HepG2 (cell line): ENCODE measurements around the gene ANKFY1. TPM values are rescaled to one million over a fixed set of nuclear protein-coding genes. Genes with fewer than 3 reads are reported as not detected.

ENCODE experiments used
- ATAC-seq: fragments of 200-7000 bp; cut with Tn5 transposase; 3 replicates; pipeline ENCODE4 v1.9.1; 2020; ENCODE audit warnings: mild to moderate bottlenecking, moderate library complexity
- BruUV-seq: library from RNA; stranded (reverse); fragments of 400-500 nt; replicated peaks from 2 replicates; lab custom pipeline; 2021; lab: Mats Ljungman, UMichigan
- CTCF ChIA-PET: fragments of 300-600 bp; formaldehyde crosslinking; extraction: SDS; loops from one replicate; lab custom pipeline; 2021; ENCODE audit warnings: low total read pairs, inconsistent platforms, low intra/inter-chr PET ratio; lab: Yijun Ruan, JAX
- POLR2A ChIA-PET: fragments of 350-600 bp; sonication (Branson Sonifier 250); formaldehyde crosslinking; loops from one replicate; lab custom pipeline; 2020; ENCODE audit warnings: antibody characterized with exemption, inconsistent platforms; lab: Yijun Ruan, JAX
- DNase-seq: peaks from one replicate; pipeline ENCODE4 v3.0.0-alpha.2; 2015; ENCODE audit warnings: low spot score
- FAIRE-seq: peaks from 3 replicates; lab custom pipeline; 2011; peaks lifted over from hg19 to GRCh38; lab: Jason Lieb, UNC
- H2AFZ ChIP-seq: one replicate; pipeline ENCODE4 v1.6.1; 2011; ENCODE audit warnings: low read length, inconsistent platforms
- H3K27ac ChIP-seq: fragments of 300-600 bp; 3 replicates; pipeline ENCODE4 v1.8.0; 2011; ENCODE audit warnings: mixed run types, mild to moderate bottlenecking, mixed read lengths, low read length, inconsistent platforms; ENCODE audit not compliant: insufficient read depth; ENCODE audit errors: extremely low read length
- H3K27me3 ChIP-seq, 2 experiments: fragments of 200-600 bp in 1 of 2; 2 replicates in 1 of 2; 3 replicates in 1 of 2; pipeline versions ENCODE4 v1.6.0 to v1.8.0; 2011; ENCODE audit warnings: low read length in 2 of 2, mild to moderate bottlenecking in 2 of 2, moderate library complexity in 2 of 2, inconsistent platforms in 1 of 2; ENCODE audit not compliant: insufficient read depth in 2 of 2, control insufficient read depth in 1 of 2
- H3K36me3 ChIP-seq, 2 experiments: fragments of 200-600 bp in 1 of 2; replicated peaks in 1 of 2; 2 replicates in 1 of 2; 3 replicates in 1 of 2; pipeline versions ENCODE4 v1.5.1 to v1.8.0; 2011; ENCODE audit warnings: low read length in 2 of 2, inconsistent platforms in 1 of 2; ENCODE audit not compliant: insufficient read depth in 2 of 2, control insufficient read depth in 1 of 2
- H3K4me1 ChIP-seq: 2 replicates; pipeline ENCODE4 v1.5.1; 2012; ENCODE audit warnings: low read length, inconsistent platforms; ENCODE audit not compliant: insufficient read depth
- H3K4me2 ChIP-seq: 2 replicates; pipeline ENCODE4 v1.6.0; 2011; ENCODE audit warnings: low read depth, low read length, inconsistent platforms
- H3K4me3 ChIP-seq, 3 experiments: fragments of 200-600 bp in 1 of 3; sonication (generic), shearing (Covaris generic) in 1 of 3; replicated peaks in 1 of 3; 2 replicates each; pipeline ENCODE4 v1.5.1; 2011 to 2016; ENCODE audit warnings: low read length in 3 of 3, inconsistent platforms in 2 of 3, low read depth in 2 of 3, mild to moderate bottlenecking in 2 of 3, control low read depth in 1 of 3, mixed read lengths in 1 of 3; ENCODE audit not compliant: insufficient read depth in 1 of 3
- H3K79me2 ChIP-seq: one replicate; pipeline ENCODE4 v1.6.1; 2011; ENCODE audit warnings: low read length, inconsistent platforms; ENCODE audit not compliant: insufficient read depth
- H3K9ac ChIP-seq: 2 replicates; pipeline ENCODE4 v1.6.0; 2011; ENCODE audit warnings: mild to moderate bottlenecking, low read depth, low read length, inconsistent platforms; ENCODE audit not compliant: insufficient read depth
- H3K9me3 ChIP-seq: 2 replicates; pipeline ENCODE4 v1.5.1; 2012; ENCODE audit warnings: mild to moderate bottlenecking, low read length
- H4K20me1 ChIP-seq: 2 replicates; pipeline ENCODE4 v1.6.0; 2011; ENCODE audit warnings: inconsistent platforms, mild to moderate bottlenecking, low read length, moderate library complexity; ENCODE audit not compliant: insufficient read depth
- BRD4 ChIP-seq: sonication (generic); formaldehyde crosslinking; IDR thresholded peaks from 2 replicates; pipeline ENCODE4 v1.4.0; 2020; ENCODE audit warnings: missing genetic modification reagents
- HIC2 ChIP-seq: sonication (generic); formaldehyde crosslinking; IDR thresholded peaks from 2 replicates; pipeline ENCODE4 v1.9.0; 2022; ENCODE audit warnings: low read depth, missing genetic modification reagents
- HNRNPLL ChIP-seq: fragments of 200-400 bp; formaldehyde crosslinking; IDR thresholded peaks from 2 replicates; pipeline ENCODE4 v1.6.1; 2017; ENCODE audit warnings: mild to moderate bottlenecking, low read depth, low read length; ENCODE audit not compliant: poor library complexity, severe bottlenecking
- NFKB2 ChIP-seq: sonication (generic); formaldehyde crosslinking; IDR thresholded peaks from 2 replicates; pipeline ENCODE4 v1.4.0; 2020; ENCODE audit warnings: missing genetic modification reagents, borderline replicate concordance
- THYN1 ChIP-seq: sonication (generic); formaldehyde crosslinking; IDR thresholded peaks from 2 replicates; pipeline ENCODE4 v1.8.1; 2023; ENCODE audit warnings: low read depth, mild to moderate bottlenecking, moderate library complexity, missing genetic modification reagents, borderline replicate concordance
- ZFX ChIP-seq: sonication (generic); formaldehyde crosslinking; IDR thresholded peaks from 2 replicates; pipeline ENCODE4 v1.4.0; 2020; ENCODE audit warnings: mild to moderate bottlenecking, low read depth, missing genetic modification reagents, moderate library complexity
- ZNF207 ChIP-seq: fragments of 450-650 bp; IDR thresholded peaks from 2 replicates; pipeline ENCODE4 v1.6.1; 2016; ENCODE audit warnings: antibody characterized with exemption, borderline replicate concordance
- ZNF383 ChIP-seq: sonication (generic); formaldehyde crosslinking; IDR thresholded peaks from 2 replicates; pipeline ENCODE4 v1.4.0; 2020; ENCODE audit warnings: missing genetic modification reagents, mild to moderate bottlenecking, borderline replicate concordance
- ZNF446 ChIP-seq: sonication (generic); formaldehyde crosslinking; IDR thresholded peaks from 2 replicates; pipeline ENCODE4 v1.5.0; 2020; ENCODE audit warnings: mild to moderate bottlenecking, missing genetic modification reagents
- WGBS: methylation state at CpG from one replicate; pipeline ENCODE4 v1.1.6; 2017; ENCODE audit warnings: low lambda C conversion rate; 5-methylcytosine and 5-hydroxymethylcytosine counted together
- in situ Hi-C: cut with HindIII; loops from 2 replicates; pipeline ENCODE4 v1.10.0; 2017; ENCODE audit warnings: low pct_unique_long_range_greater_than_20kb; ENCODE audit not compliant: extremely low pct_ligation_motif_present
- intact Hi-C: fragments of 100-400 bp; cut with micrococcal nuclease; formaldehyde crosslinking; loops from one replicate; pipeline ENCODE4 v1.10.0; 2022; ENCODE audit not compliant: unreplicated experiment
- polyA plus RNA-seq, 8 experiments: library from polyadenylated mRNA; depleted of rRNA in 3 of 8; stranded (reverse) in 7 of 8; unstranded in 1 of 8; fragments of >200 nt; fragmentation: Illumina TruSeq in 4 of 8; extraction: Trizol in 4 of 8; gene quantifications; 2 replicates each; pipeline versions ENCODE4 v1.2.1 to v1.2.3, GENCODE V29; 2011 to 2016; ENCODE audit warnings: low read depth in 4 of 8, missing spikeins in 1 of 8, mixed read lengths in 1 of 8; ENCODE audit not compliant: insufficient read depth in 1 of 8
- total RNA-seq, 5 experiments: library from RNA; depleted of rRNA; stranded (reverse); fragments of >200 nt; fragmentation: Illumina TruSeq; extraction: Trizol; gene quantifications; 2 replicates each; pipeline ENCODE4 v1.2.3, GENCODE V29; 2016; ENCODE audit warnings: low read depth in 1 of 5
- TF ChIP-seq, protein P1 (sequence below): sonication (generic); formaldehyde crosslinking; IDR thresholded peaks from 2 replicates; pipeline ENCODE4 v1.9.0; 2021; ENCODE audit warnings: missing genetic modification reagents, mild to moderate bottlenecking, borderline replicate concordance
- TF ChIP-seq, protein P2 (sequence below): sonication (generic); formaldehyde crosslinking; IDR thresholded peaks from 2 replicates; pipeline ENCODE4 v1.8.0; 2022; ENCODE audit warnings: low read depth, missing genetic modification reagents
- TF ChIP-seq, protein P3 (sequence below): sonication (generic); formaldehyde crosslinking; IDR thresholded peaks from 2 replicates; pipeline ENCODE4 v1.8.1; 2022; ENCODE audit warnings: mild to moderate bottlenecking, missing genetic modification reagents

ANKFY1 gene
- total and polyA plus RNA-seq, 2 of the 13 experiments (the other 11 are each of a cell fraction or from before 2014, with no cell fraction given), result 11.9 to 16.8 TPM

- no TSS peak for BruUV-seq
- Histone ChIP-seq H3K27ac (no peak overlapping the region), H2AFZ (no peak overlapping the region), H3K9me3 (no peaks in the 10 kb centered on the region), H3K9ac (no peak overlapping the region), H3K4me3 (no peak overlapping the region), H3K27me3 (no peaks in the 10 kb centered on the region), H3K4me1 (no peaks in the 10 kb centered on the region), H3K4me2 (no peak overlapping the region), H3K36me3 (peaks cover 20 to 62% of the 10 kb centered on the region in 2 experiments), H3K79me2 (no peaks in the 10 kb centered on the region), H4K20me1 (no peaks in the 10 kb centered on the region)
- in situ Hi-C loops (no loop called here), intact Hi-C loops (no loop called here)
- ATAC-seq (no peak), DNase-seq (no peak), FAIRE-seq (no peak)
- TF ChIP-seq NFKB2 (CRISPR knock-in tag), result no peak
- no peak for TF ChIP-seq HIC2 (CRISPR knock-in tag)
- CTCF ChIA-PET, result no interaction called here
- WGBS, result 100% methylated on average over 6 of the region's 9 CpGs
- POLR2A ChIA-PET, result no interaction called here
Measured at GRCh38 chr17:4188076-4188475, 75.7 kb downstream of the ANKFY1 start.

- 98% methylated on average over 6 of the region's 6 CpGs for WGBS
Measured at GRCh38 chr17:4187076-4187475, 76.7 kb downstream of the ANKFY1 start.

More at GRCh38 chr17:4187076-4187475, 76.7 kb downstream of the ANKFY1 start:
- ATAC-seq (no peak), FAIRE-seq (no peak), DNase-seq (no peak)
- POLR2A ChIA-PET, result no interaction called here
- CTCF ChIA-PET, result no interaction called here
- BruUV-seq, result no TSS peak
- Histone ChIP-seq H3K9ac (no peak overlapping the region), H4K20me1 (no peaks in the 10 kb centered on the region), H3K9me3 (no peaks in the 10 kb centered on the region), H2AFZ (no peak overlapping the region), H3K4me2 (no peak overlapping the region), H3K4me3 (no peak overlapping the region), H3K36me3 (peaks cover 21 to 70% of the 10 kb centered on the region in 2 experiments; a peak in 4 of 5 replicates)
- in situ Hi-C loops, result no loop called here
- TF ChIP-seq THYN1 (CRISPR knock-in tag) (no peak), ZFX (CRISPR knock-in tag) (no peak), ZNF207 (no peak), ZNF383 (CRISPR knock-in tag) (no peak), ZNF446 (CRISPR knock-in tag) (no peak), BRD4 (CRISPR knock-in tag) (no peak), HNRNPLL (no peak)
- TF ChIP-seq, protein P1, sequence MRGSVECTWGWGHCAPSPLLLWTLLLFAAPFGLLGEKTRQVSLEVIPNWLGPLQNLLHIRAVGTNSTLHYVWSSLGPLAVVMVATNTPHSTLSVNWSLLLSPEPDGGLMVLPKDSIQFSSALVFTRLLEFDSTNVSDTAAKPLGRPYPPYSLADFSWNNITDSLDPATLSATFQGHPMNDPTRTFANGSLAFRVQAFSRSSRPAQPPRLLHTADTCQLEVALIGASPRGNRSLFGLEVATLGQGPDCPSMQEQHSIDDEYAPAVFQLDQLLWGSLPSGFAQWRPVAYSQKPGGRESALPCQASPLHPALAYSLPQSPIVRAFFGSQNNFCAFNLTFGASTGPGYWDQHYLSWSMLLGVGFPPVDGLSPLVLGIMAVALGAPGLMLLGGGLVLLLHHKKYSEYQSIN (CRISPR knock-in tag), result no peak
- TF ChIP-seq, protein P2, sequence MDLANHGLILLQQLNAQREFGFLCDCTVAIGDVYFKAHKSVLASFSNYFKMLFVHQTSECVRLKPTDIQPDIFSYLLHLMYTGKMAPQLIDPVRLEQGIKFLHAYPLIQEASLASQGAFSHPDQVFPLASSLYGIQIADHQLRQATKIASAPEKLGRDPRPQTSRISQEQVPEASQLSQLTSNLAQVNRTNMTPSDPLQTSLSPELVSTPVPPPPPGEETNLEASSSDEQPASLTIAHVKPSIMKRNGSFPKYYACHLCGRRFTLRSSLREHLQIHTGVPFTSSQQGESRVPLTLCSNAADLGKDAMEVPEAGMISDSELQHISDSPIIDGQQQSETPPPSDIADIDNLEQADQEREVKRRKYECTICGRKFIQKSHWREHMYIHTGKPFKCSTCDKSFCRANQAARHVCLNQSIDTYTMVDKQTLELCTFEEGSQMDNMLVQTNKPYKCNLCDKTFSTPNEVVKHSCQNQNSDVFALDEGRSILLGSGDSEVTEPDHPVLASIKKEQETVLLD, result no peak
- TF ChIP-seq, protein P3, sequence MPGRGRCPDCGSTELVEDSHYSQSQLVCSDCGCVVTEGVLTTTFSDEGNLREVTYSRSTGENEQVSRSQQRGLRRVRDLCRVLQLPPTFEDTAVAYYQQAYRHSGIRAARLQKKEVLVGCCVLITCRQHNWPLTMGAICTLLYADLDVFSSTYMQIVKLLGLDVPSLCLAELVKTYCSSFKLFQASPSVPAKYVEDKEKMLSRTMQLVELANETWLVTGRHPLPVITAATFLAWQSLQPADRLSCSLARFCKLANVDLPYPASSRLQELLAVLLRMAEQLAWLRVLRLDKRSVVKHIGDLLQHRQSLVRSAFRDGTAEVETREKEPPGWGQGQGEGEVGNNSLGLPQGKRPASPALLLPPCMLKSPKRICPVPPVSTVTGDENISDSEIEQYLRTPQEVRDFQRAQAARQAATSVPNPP (CRISPR knock-in tag), result no peak
- TF ChIP-seq, all 625 proteins: peak for 0
- Histone ChIP-seq H3K27me3 (no peaks in the 10 kb centered on the region), H3K4me1 (no peaks in the 10 kb centered on the region), H3K79me2 (no peaks in the 10 kb centered on the region), H3K27ac (no peak overlapping the region)
- intact Hi-C loops, result no loop called here
